ENCODE data around the gene ORC2.

- TF ChIP-seq, protein P1, sequence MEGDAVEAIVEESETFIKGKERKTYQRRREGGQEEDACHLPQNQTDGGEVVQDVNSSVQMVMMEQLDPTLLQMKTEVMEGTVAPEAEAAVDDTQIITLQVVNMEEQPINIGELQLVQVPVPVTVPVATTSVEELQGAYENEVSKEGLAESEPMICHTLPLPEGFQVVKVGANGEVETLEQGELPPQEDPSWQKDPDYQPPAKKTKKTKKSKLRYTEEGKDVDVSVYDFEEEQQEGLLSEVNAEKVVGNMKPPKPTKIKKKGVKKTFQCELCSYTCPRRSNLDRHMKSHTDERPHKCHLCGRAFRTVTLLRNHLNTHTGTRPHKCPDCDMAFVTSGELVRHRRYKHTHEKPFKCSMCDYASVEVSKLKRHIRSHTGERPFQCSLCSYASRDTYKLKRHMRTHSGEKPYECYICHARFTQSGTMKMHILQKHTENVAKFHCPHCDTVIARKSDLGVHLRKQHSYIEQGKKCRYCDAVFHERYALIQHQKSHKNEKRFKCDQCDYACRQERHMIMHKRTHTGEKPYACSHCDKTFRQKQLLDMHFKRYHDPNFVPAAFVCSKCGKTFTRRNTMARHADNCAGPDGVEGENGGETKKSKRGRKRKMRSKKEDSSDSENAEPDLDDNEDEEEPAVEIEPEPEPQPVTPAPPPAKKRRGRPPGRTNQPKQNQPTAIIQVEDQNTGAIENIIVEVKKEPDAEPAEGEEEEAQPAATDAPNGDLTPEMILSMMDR (conservative IDR thresholded peaks at IDR 0.05 in 1 of 2, IDR thresholded peaks at IDR 0.05 in 1 of 2; ENCODE audit: extremely low read depth in 1 of 2, insufficient read depth in 1 of 2, low read depth in 1 of 2, low read length in 2 of 2): no peak
- TF ChIP-seq EZH2 (IDR thresholded peaks at IDR 0.05; ENCODE audit: borderline replicate concordance, low read length): no peak
Observed at GRCh38 chr2:200976710-200977109, 13.2 kb upstream of the ORC2 start.

All from mammary epithelial cell (primary cell).